GM13976 (cell line): Measurements from ENCODE around the gene GRM4.

ENCODE experiments used
- DNase-seq: peaks from one replicate; pipeline ENCODE4 v3.0.0; 2012; ENCODE audit warnings: low spot score
- in situ Hi-C: fragments of 300-500 bp; cut with MboI; formaldehyde crosslinking; loops from one replicate; pipeline ENCODE4 v1.12.0; 2022; ENCODE audit warnings: low sequenced_read_pairs, mixed read lengths, inconsistent platforms; ENCODE audit not compliant: unreplicated experiment
- TF ChIP-seq, protein P1 (sequence below): IDR thresholded peaks from 2 replicates; pipeline ENCODE4 v1.5.1; 2012; ENCODE audit warnings: borderline replicate concordance, mild to moderate bottlenecking; ENCODE audit not compliant: insufficient read depth; ENCODE audit errors: extremely low read depth, missing control alignments, control extremely low read depth

The GRM4 gene

DNA sequence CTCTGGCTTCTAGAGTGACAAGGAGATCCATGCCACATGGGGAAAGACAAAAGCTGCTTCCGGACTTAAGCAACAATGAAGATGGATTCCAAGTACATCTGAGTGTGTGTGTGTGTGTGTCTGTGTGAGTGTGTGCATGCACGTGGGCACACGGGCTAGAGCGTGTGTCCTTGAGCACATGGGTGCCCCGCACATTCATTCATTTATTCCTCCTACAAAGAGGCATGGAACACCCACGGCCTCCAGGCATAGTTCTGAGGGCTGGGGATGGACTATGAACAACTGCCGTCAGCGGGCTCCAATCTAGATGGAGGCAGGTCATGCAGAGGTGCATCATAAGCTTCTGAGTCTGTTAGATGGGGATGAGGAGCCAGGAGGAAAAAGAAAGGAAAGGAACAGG, 49.1 kb downstream of the GRM4 start:
- in situ Hi-C loops = no loop called here
- TF ChIP-seq, protein P1, sequence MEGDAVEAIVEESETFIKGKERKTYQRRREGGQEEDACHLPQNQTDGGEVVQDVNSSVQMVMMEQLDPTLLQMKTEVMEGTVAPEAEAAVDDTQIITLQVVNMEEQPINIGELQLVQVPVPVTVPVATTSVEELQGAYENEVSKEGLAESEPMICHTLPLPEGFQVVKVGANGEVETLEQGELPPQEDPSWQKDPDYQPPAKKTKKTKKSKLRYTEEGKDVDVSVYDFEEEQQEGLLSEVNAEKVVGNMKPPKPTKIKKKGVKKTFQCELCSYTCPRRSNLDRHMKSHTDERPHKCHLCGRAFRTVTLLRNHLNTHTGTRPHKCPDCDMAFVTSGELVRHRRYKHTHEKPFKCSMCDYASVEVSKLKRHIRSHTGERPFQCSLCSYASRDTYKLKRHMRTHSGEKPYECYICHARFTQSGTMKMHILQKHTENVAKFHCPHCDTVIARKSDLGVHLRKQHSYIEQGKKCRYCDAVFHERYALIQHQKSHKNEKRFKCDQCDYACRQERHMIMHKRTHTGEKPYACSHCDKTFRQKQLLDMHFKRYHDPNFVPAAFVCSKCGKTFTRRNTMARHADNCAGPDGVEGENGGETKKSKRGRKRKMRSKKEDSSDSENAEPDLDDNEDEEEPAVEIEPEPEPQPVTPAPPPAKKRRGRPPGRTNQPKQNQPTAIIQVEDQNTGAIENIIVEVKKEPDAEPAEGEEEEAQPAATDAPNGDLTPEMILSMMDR = no peak
- no peak for DNase-seq

- TF ChIP-seq, protein P1 = no peak
- in situ Hi-C loops = no loop called here
- DNase-seq = no peak
Measured at GRCh38 chr6:34096193-34096592, 49.7 kb downstream of the GRM4 start.

DNA sequence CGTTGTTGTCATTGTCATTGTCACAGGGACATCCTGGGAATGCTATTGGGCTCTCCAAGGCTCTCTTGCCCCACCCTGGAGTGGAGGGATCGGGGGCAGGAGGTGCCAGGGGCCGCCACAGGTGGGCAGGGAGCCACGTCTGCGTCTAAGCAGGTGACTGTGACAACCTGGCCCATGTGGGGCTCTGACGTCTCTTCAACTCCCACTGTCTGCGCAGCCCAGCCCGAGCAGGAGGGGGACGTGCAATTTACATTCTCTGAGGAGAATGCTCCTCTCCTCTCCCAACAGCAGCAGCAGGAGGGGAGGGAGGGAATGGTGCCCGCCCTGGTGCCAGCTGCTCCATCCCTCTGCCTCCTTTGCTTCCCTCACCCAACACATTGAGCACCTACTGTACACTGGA, 50.1 kb downstream of the GRM4 start:
- DNase-seq = no peak
- TF ChIP-seq, protein P1 = no peak
- in situ Hi-C loops = no loop called here

DNA sequence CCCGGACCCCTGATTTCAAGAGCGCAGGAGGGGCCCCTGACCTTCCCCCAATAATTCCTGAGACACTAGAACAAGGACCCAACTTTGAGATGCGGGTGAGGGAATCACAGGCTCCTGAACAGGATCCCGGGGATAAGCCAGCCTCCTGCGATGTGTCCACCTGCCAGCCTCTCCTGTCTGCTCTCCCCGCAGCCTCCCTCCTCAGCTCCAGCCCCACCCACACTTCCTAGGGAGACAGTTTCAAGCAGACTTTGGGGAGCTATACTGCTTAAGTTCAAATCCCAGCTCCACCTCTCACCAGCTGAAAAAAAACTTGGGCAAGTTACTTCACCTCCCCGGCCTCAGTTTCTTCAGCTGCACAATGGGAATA, 50.8 kb downstream of the GRM4 start:
- TF ChIP-seq, protein P1 = no peak
- no peak for DNase-seq
- in situ Hi-C loops = no loop called here

DNA sequence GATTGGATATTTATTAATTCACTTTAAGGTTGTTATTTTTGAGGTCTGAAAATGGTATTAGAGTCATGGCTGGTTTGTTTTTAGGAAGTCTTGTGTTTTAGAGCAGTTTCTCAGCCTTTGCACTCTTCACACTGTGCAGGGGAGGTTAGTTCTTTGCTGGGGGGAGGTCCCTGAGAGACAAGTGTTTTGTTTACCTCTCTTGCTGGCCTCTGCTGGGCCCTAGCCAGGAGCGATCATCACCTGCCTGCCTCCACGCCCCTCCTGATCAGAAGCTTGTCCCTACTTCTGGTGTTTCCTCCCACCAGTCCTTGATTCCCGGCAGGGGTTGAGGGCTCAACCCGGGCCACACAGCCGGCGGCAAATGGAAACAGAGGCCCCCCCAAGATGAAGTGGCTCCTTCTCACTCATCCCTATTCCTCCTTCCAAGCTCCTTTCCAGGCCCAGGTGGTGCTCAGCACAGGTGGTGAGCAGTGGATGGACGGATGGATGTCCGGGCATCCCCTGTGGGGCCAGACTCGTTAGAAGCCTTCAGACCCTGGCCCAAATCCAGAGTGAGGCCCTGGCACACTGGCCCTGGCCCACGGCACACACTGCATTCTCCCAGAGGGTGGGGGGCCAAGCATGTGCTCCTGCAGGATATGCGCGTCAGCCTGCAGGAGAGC, 51.3 kb downstream of the GRM4 start:
- TF ChIP-seq, protein P1 = no peak
- no peak for DNase-seq
- in situ Hi-C loops = no loop called here

DNA sequence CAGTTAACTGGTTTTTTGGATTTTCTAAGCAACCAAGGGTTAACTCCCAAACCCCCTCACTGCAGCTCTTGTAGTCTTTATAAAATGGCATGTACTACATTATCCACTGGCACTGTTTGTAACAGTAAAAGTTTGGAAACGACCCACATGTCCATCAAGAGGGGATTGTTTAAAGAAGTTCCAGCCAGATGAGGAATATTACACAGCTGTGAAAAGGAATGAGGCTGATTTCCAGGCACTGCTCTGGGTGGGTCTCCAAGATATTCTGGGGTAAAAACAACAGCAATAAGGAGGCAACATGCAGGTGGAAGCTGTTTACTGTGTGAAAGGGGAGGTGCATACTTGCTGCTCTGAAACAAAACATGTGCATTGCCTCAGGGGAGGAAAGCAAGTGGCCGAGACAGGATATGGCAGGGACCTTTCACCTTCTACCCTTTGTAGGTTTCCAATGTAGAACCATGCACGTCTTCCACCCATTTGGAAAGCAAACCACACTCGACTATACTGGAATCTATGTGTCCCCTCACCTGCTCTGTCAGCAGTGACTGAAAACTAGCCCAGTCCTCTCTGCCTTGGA, 51.9 kb downstream of the GRM4 start:
- in situ Hi-C loops = no loop called here
- TF ChIP-seq, protein P1 = no peak
- no peak for DNase-seq
